OCI-LY3 (cell line): ENCODE results near the gene MYO9A.

Experiments
- H2AFZ ChIP-seq: fragments of 200-600, 300-600 bp; shearing (Covaris generic); 2 replicates; pipeline ENCODE4 v1.6.0; 2014; ENCODE audit warnings: antibody characterized with exemption, low read depth, low read length
- H3K27ac ChIP-seq: fragments of 200-600, 300-600 bp; sonication (generic); 2 replicates; pipeline ENCODE4 v1.5.1; 2014; ENCODE audit warnings: mild to moderate bottlenecking, low read length, moderate library complexity, mixed read lengths
- H3K27me3 ChIP-seq: fragments of 200-600, 300-600 bp; sonication (generic); 2 replicates; pipeline ENCODE4 v1.6.1; 2014; ENCODE audit warnings: low read depth, low read length, mixed read lengths
- H3K36me3 ChIP-seq: fragments of 200-600, 300-600 bp; sonication (generic); replicated peaks from 2 replicates; pipeline ENCODE3; 2014; ENCODE audit warnings: low read depth, low read length, mixed read lengths
- H3K4me1 ChIP-seq: fragments of 300-600, 200-600 bp; sonication (generic); 2 replicates; pipeline ENCODE4 v1.6.1; 2014; ENCODE audit warnings: low read length, mixed read lengths
- H3K4me2 ChIP-seq: fragments of 200-600, 300-600 bp; sonication (generic); 2 replicates; pipeline ENCODE4 v1.6.1; 2014; ENCODE audit warnings: low read length, mixed read lengths
- H3K4me3 ChIP-seq: fragments of 300-600, 200-600 bp; sonication (generic); 2 replicates; pipeline ENCODE4 v1.5.1; 2014; ENCODE audit warnings: antibody characterized with exemption, mild to moderate bottlenecking, low read length, moderate library complexity
- H3K79me2 ChIP-seq: fragments of 300-600, 200-600 bp; shearing (Covaris generic); 2 replicates; pipeline ENCODE4 v1.6.1; 2014; ENCODE audit warnings: mild to moderate bottlenecking, low read length, mixed read lengths
- H3K9ac ChIP-seq: fragments of 300-600, 200-600 bp; shearing (Covaris generic); 2 replicates; pipeline ENCODE4 v1.6.0; 2014; ENCODE audit warnings: mild to moderate bottlenecking, low read length, moderate library complexity
- H3K9me3 ChIP-seq: fragments of 200-600, 300-600 bp; shearing (Covaris generic); 2 replicates; pipeline ENCODE4 v1.6.1; 2014; ENCODE audit warnings: low read length, mixed read lengths; ENCODE audit not compliant: insufficient read depth
- H4K20me1 ChIP-seq: fragments of 200-600, 300-600 bp; sonication (generic); 2 replicates; pipeline ENCODE4 v1.6.1; 2016; ENCODE audit warnings: low read length, mixed read lengths; ENCODE audit not compliant: insufficient read depth
- CTCF ChIP-seq: fragments of 200-600, 300-600 bp; sonication (generic); IDR thresholded peaks from 2 replicates; pipeline ENCODE4 v1.5.1; 2014; ENCODE audit warnings: antibody characterized with exemption, low read length, low read depth
- EZH2phosphoT487 ChIP-seq: fragments of 200-600 bp; shearing (Covaris generic); IDR thresholded peaks from 2 replicates; pipeline ENCODE4 v1.6.1; 2018; ENCODE audit warnings: antibody characterized with exemption, mixed run types, low read depth

Gene MYO9A

GRCh38 chr15:72050700-72051099 lies 67.2 kb downstream of the MYO9A start:
- Histone ChIP-seq H3K36me3 (peaks cover 8% of the 10 kb centered on the region), H3K79me2 (peaks cover 40% of the 10 kb centered on the region), H3K9ac (no peak overlapping the region), H3K9me3 (no peaks in the 10 kb centered on the region), H2AFZ (no peak overlapping the region), H4K20me1 (peaks cover 19% of the 10 kb centered on the region), H3K27me3 (no peaks in the 10 kb centered on the region), H3K27ac (no peak overlapping the region), H3K4me2 (no peak overlapping the region), H3K4me1 (no peaks in the 10 kb centered on the region), H3K4me3 (no peak overlapping the region)
- TF ChIP-seq EZH2phosphoT487 (no peak), CTCF (no peak)

DNA sequence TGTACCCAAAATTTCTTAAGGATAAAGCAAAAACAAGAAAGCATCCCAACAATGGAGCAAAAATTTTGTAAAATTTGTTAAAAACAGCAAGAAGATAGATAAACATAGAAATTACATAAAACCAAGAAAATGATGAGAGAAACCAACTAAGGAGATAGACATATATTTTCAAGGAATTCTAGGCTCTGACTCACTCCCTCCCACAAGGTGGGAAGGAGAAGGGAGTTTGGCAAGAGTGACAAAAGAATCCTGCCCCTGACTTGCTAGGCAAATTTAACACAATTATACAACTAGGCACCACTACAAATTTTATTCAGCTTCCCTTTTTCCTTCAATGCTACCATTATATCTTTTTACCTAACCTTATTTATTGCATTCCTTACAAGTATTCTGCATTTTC lies 70.9 kb downstream of the MYO9A start:
- Histone ChIP-seq H3K9ac (no peak overlapping the region), H4K20me1 (peaks cover 15% of the 10 kb centered on the region), H2AFZ (no peak overlapping the region), H3K27me3 (no peaks in the 10 kb centered on the region), H3K4me3 (no peak overlapping the region), H3K27ac (no peak overlapping the region), H3K4me2 (no peak overlapping the region), H3K9me3 (no peaks in the 10 kb centered on the region), H3K4me1 (no peaks in the 10 kb centered on the region), H3K36me3 (peaks cover 9% of the 10 kb centered on the region), H3K79me2 (peaks cover 21% of the 10 kb centered on the region)
- TF ChIP-seq EZH2phosphoT487, result no peak
- TF ChIP-seq CTCF, result no peak

GRCh38 chr15:72044956-72045355 lies 73.0 kb downstream of the MYO9A start:
- H3K79me2 ChIP-seq, result peaks cover 19% of the 10 kb centered on the region
- no peaks in the 10 kb centered on the region for H3K4me1 ChIP-seq
- H3K36me3 ChIP-seq, result peaks cover 9% of the 10 kb centered on the region
- no peak overlapping the region for H3K4me3 ChIP-seq
- H3K9me3 ChIP-seq, result no peaks in the 10 kb centered on the region
- H2AFZ ChIP-seq, result no peak overlapping the region
- no peak overlapping the region for H3K4me2 ChIP-seq
- no peak overlapping the region for H3K9ac ChIP-seq
- TF ChIP-seq EZH2phosphoT487 (no peak), CTCF (no peak)
- no peaks in the 10 kb centered on the region for H3K27me3 ChIP-seq
- no peak overlapping the region for H3K27ac ChIP-seq
- 0 out of 2 replicates have a peak, but pooled peaks cover 3% of the 10 kb centered on the region for H4K20me1 ChIP-seq

GRCh38 chr15:72042865-72043264 lies 75.1 kb downstream of the MYO9A start:
- no peak overlapping the region for H2AFZ ChIP-seq
- no peak for TF ChIP-seq EZH2phosphoT487
- peak; percentile 26; the same call in 1 of the 2 replicates for TF ChIP-seq CTCF
- H3K27ac ChIP-seq, result no peak overlapping the region
- no peak overlapping the region for H3K9ac ChIP-seq
- H3K36me3 ChIP-seq, result peaks cover 12% of the 10 kb centered on the region
- no peaks in the 10 kb centered on the region for H3K27me3 ChIP-seq
- H3K4me1 ChIP-seq, result no peaks in the 10 kb centered on the region
- peaks cover 26% of the 10 kb centered on the region for H3K79me2 ChIP-seq
- H3K9me3 ChIP-seq, result no peaks in the 10 kb centered on the region
- 0 out of 2 replicates have a peak, but pooled peaks cover 3% of the 10 kb centered on the region for H4K20me1 ChIP-seq
- H3K4me2 ChIP-seq, result no peak overlapping the region
- no peak overlapping the region for H3K4me3 ChIP-seq
